ENCODE data around the gene TRIM5.
"Not testable (repeated sequence)": the region's sequence is repeated elsewhere in the genome, so short reads cannot be mapped to it uniquely, and the experiment has no call there.

Gene TRIM5, protein sequence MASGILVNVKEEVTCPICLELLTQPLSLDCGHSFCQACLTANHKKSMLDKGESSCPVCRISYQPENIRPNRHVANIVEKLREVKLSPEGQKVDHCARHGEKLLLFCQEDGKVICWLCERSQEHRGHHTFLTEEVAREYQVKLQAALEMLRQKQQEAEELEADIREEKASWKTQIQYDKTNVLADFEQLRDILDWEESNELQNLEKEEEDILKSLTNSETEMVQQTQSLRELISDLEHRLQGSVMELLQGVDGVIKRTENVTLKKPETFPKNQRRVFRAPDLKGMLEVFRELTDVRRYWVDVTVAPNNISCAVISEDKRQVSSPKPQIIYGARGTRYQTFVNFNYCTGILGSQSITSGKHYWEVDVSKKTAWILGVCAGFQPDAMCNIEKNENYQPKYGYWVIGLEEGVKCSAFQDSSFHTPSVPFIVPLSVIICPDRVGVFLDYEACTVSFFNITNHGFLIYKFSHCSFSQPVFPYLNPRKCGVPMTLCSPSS

DNA sequence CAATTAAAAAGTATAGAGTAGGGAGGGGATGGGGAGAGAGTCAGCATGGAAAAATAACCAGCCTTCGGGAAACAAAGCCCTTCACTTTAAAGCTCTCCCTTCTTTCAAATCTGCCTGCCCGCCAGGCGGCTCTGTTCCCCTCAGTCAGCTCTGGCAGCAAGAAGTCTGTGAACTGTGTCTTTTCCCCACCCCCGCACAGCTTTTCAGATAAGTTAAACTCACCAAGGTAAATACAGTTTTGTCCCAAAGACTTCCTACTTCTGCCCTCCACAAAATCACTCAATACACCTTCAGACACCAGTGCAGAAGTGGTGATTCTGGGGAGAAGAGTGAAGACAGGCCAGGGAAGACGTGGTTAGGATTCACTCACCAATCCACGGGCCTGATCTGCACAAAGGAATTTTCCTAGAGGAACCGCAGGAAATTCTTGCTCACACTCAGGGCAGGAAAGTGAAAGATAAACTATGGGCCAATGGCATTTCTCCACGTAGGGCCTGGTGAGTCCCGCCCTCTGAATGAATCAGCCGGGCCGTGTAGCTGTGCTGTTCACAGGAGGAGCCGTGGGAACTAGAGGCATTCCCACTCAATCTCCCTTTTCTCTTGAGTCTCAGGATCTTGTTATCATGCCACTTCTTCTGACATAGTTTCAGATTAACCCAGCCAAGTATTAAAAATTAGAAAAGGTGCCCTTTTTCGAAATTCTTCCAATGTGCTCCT is at the start of gene TRIM5:
Gene TRIM5 (minus strand): TSS at position 429 of the 717 bp plus-strand sequence. CDS start 4,897 bp downstream, outside the sequence.
- DNase-seq, result peak; percentile 94

DNA sequence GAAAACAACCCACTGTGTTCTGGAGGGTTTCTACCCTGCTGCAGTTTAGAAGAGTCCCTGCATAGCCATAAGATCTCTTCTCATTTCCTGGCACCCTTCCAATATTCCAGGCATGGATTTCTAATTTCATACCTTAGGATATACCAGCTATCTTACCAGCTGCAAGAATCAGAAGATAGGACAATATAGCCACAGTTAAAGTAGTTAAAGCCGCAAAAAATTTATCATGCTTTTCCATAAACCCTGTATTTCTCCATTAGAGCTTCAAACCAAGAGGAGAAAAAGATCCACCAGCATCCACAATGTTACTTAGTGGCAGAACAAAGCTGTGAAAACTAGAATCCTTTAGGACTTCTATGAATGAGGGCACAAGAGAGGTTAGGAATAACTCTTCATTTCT is 42.8 kb upstream of the TRIM5 start:
- DNase-seq, result no peak

DNA sequence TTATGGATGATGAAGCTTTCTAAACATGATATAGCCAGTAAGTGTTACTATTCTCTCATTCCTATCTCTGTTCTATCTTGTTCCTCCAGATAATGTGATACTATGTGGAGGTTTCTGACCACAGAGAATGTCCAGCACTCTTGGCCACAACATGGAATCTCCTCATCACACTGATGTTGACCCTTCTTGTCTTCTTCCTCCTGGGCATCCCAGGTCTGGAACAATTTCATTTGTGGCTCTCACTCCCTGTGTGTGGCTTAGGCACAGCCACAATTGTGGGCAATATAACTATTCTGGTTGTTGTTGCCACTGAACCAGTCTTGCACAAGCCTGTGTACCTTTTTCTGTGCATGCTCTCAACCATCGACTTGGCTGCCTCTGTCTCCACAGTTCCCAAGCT is 41.5 kb upstream of the TRIM5 start:
- no peak for DNase-seq

DNA sequence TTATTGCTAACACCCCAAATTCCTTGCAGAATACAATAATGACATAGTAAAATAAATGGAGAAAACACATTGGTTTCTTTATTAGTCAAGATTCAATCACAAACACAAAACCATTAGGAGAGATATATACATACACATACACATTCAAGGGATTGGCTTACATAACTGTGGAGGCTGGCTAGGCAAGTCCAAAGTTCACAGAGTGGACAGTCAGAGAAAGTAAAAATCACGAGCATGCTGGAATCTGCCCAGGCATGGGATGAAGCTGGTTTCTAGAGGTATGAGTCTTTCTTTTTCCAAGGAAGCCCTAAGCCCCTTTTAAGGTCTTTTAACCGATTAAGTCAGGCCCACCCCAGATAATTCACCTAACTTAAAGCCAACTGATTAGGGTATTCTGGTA is 37.7 kb upstream of the TRIM5 start:
- DNase-seq, result no peak

DNA sequence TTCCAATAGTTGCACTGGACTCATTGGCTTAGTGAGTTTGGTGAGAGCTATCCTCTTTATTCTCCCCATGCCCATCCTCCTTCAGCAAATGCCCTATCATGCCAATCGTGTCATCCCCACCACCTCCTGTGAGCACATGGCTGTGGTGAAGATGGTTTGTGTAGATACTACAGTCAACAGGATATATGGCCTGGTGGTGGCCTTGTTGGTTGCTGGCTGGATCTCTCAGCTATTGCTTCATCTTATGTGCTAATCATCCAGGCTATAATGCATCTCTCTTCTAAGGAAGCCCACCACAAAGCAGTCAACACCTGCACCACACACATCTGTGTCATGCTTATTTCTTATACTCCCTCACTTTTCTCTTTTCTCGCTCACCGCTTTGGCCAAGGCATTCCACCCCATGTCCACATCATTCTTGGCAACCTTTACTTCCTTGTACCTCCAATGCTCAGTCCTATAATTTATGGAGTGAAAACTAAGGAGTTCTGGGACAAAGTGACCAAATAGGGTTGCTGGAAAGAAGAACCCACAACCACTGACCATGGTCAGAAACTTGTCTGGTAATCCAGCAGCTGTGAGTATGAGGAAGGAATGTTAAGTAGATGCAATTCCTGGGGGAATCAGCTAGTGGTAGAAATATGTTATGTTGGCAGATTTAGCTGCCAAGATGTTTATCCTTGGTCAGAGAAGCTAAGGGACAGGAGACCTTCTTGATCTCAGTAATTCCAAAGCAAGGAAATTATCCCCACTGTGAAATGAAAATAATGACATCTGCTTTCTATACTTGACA is 35.0 kb upstream of the TRIM5 start:
- peak; percentile 71 for DNase-seq

DNA sequence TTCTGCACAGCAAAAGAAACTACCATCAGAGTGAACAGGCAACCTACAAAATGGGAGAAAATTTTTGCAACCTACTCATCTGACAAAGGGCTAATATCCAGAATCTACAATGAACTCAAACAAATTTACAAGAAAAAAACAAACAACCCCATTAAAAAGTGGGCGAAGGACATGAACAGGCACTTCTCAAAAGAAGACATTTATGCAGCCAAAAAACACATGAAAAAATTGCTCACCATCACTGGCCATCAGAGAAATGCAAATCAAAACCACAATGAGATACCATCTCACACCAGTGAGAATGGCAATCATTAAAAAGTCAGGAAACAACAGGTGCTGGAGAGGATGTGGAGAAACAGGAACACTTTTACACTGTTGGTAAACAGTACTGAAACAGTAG is 31.6 kb upstream of the TRIM5 start:
- DNase-seq, result not testable (repeated sequence)

DNA sequence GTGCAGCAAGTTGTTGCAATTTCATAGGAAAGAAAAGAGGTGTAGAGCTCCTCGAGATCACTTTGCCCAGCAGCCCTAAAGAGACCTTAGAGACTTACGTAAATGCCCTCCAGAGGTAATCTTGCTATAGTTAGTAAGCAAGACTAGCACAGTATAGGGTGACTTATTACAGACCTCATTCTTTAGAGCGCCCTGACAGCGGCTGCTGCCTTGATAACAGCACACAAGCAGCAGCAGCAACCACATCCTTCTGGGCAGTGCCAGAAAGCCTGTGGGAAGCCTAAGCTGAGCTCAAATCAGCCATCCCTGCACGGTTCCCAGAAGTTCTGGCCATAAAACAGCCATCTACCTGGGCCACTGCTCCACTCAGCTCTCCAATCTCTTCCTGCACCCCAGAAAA is 28.8 kb upstream of the TRIM5 start:
- peak; percentile 82 for DNase-seq

DNA sequence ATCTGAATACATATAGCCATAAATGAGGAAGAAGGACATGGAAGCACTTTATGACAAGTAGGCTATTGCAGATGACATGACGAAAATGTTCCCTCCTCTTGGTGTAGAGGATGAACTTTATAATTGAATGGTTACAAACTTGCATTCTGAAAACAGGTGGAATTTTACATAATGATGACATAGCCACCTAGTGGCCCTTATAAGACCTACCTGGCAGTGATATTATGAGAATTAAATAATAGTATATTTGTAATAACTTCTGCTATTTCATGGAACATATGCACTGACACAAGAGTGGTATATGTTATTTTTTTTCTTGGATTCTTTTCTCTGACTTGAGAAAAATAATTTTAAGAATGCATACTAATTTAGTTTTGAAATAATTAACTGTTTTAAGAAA is 27.6 kb upstream of the TRIM5 start:
- DNase-seq, result peak; percentile 71

DNA sequence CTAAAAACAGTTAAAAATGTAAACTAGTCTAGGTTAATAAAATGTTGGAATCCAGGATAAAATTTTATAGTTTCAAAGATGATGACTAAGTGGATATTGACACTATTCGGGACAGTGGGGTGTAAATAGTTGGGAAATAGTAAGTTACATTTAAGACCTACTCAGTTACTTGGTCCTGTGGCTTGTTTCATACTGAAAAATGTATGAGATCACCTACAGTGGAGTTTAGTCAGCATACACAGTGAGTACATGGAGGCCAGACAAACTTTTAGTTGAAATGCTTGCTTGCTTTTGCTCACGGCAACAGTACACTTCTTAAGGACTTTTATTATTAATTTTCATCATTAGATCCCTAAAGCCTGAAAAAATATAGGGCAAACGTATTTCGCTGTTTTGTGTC is 20.8 kb upstream of the TRIM5 start:
- DNase-seq, result no peak

DNA sequence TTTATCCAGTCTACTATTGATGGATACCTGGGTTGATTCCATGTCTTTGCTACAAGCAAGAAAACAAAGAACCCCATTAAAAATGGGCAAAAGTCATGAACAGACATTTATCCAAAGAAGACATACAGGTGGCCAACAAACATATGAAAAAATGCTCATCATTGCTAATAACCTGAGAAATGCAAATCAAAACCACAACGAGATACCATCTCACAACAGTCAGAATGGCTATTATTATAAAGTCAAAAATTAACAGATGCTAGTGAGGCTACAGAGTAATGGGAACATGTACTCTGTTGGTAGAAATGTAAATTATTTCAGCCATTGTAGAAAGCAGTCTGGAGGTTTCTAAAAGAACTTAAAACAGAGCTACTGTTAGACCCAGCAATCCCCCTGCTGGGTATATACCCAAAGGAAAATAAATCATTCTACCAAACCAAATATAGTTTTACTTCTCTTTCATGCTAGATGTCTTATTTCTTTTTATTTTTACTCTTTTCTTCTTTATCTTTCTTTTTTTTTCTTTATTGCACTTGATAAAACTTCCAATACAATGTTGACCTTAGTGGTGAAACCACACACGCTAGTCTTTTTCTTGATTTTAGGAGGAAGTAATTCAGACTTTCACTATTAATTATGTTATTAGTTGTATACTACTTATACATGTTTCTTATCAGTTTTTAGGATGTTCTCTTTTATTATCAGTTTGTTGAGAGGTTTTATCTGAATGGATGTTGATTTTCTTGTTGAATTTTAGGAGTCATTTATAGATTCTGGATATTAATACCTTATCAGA is 19.1 kb upstream of the TRIM5 start:
- DNase-seq, result no peak

DNA sequence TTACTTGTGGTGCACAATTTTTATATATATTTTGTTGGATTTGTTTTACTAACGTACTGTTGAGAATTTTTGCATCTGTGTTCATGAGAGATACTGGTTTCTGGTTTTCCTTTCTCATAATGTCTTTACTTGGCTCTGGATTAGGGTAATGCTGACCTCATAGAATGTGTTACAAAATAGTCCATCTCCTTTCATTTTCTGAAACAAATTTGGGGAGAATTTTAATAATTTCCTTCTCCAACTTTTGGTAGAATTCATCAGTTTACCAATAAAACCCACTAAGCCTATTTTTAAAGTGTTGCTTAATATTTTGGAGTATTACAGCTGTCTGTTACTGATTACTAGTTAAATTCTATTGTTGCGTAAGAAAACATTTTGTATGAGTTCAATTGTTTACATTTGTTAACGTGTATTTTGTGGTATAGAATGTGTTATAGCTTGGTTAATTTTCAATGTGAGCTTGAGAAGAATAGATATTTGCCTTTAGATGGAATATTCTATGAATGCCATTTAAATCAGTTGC is 16.2 kb upstream of the TRIM5 start:
- no peak for DNase-seq

DNA sequence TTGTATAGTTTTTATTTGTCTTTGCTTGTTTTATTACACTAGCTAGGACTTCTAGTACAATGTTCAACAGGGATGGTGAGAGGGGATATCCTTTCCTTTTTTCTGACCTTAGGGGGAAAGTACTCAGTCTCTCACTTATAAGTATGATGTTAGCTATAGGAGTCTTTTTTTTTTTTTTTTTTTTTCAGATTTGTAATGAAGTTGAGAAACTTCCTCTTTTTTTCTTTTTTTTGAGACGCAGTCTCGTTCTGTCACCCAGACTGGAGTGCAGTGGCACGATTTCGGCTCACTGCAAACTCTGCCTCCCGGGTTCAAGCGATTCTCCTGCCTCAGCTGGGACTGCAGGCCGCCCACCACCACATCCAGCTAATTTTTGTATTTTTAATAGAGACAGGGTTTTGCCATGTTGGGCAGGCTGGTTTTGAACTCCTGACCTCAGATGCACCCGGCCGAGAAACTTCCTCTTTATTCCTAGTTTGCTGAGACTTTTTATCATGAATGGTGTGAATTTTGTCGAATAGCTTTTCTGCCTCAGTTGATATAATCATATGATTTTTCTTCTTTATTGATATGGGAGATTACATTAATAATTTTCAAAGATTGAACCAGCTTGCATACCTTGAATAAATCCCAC is 15.7 kb upstream of the TRIM5 start:
- DNase-seq, result peak; percentile 28

DNA sequence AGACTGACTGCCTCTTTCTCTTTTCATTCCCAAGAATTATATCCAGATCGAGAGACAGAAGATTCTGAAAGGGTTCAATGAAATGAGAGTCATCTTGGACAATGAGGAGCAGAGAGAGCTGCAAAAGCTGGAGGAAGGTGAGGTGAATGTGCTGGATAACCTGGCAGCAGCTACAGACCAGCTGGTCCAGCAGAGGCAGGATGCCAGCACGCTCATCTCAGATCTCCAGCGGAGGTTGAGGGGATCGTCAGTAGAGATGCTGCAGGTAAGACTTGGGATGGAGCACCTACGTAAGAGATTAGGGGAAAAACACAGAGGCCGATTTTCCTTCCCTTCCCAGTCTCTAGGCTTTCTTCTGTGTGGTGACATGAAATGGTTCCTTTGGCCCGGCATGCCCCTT is 13.4 kb upstream of the TRIM5 start:
- DNase-seq, result no peak

DNA sequence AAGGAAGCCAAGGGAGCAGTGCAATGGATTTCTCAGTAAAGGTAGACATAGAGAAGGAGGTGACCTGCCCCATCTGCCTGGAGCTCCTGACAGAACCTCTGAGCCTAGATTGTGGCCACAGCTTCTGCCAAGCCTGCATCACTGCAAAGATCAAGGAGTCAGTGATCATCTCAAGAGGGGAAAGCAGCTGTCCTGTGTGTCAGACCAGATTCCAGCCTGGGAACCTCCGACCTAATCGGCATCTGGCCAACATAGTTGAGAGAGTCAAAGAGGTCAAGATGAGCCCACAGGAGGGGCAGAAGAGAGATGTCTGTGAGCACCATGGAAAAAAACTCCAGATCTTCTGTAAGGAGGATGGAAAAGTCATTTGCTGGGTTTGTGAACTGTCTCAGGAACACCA is 11.3 kb upstream of the TRIM5 start:
- no peak for DNase-seq

DNA sequence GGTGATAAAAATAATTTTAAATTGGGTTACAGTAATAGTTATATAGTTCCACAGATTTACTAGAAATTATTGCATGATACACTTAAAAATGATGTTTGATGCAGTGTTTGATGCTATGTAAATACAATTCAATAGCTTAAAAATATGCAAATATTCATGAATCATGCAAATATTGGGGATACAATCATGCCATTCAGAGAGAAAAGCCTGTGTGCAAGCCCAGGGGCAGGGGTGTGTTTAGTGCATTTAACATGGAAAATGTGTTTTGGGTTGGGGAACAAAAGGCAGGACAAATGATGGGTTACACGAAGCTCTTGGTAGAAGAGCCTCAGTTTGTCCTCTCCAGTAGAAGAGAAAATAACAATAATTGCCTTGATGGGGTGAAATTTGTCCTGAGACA is 10.7 kb upstream of the TRIM5 start:
- no peak for DNase-seq

DNA sequence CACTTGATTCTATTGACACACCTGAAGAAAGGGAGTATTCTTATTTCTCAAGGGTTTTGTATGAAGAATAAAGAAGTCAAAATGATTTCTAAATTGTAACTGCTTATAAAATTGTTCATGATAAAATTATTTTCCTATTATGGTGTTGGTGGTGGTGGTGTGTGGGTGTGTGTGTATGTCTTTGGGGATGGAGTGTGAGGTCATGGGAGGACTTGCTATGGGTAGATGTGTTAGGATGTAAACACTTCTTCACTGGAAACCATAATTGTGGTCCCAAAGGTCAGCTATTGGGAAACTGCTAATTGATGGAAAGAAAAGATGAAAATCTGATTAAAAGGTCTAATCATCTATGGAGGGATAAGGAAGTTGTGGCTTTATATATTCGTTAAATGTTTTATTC is 9.8 kb upstream of the TRIM5 start:
- DNase-seq, result no peak

DNA sequence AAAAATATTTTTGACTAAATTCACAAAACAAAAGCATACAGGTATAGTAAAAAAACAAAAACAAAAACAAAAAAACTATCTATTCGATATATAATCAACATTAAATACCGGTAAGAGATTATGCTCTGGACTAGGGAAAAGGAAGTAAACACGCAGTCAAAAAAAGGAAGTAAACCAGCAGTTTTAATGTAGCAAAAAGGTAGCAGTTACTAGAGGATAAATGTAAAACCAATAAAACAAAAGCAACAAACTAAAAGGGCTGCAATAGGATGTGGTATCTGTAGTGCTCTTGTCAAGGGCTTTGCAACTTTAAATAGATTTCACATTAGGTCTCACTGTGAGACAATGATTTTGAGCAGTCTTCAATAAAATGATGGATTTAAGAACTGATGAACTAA is 7.1 kb upstream of the TRIM5 start:
- peak; percentile 42 for DNase-seq

DNA sequence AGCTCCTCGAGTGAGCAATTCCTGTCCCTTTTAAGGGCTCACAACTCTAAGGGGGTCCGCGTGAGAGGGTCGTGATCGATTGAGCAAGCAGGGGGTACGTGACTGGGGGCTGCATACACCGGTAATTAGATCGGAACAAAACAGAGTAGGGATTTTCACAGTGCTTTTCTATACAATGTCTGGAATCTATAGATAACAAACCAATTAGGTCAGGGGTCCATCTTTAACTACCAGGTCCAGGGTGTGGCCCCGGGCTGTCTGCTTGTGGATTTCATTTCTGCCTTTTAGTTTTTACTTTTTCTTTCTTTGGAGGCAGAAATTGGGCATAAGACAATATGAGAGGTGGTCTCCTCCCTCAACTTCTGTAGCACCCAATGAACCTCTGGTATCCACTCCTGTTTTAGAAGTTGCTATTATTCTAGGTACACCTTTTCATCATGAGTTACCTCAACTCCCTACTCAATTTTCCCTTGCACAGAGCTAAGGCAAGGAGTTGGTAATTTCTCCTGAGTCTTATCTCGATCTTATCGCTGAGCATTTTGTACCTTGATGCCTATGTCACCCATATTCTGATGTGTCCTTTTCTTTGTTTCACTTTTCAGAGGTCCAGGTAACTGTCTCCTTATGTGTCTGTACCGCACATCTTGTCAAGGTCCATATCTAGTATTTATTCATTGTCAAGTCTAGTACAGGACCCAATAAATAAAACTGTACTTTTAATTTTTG is 6.5 kb upstream of the TRIM5 start:
- peak; percentile 45 for DNase-seq

DNA sequence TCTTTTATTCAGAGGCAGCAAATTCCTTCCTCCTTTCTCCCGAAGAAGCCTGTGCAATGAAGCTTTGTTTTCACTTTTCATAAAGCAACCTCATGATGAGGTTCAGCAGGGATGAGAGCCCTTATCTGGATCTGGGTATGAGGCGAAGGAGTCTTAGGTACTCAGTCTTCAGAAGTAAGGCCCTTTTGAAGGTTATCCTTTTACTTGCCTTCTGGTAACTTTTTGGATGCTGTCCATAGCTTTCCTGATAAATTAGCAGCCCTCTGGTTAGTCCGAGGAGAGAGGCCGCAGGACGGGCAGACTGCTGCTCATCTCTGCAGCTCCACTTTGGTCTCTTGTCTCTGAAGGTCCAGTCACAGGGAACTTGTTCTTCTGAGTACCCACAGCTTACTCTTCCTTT is 5.9 kb upstream of the TRIM5 start:
- peak; percentile 57 for DNase-seq

DNA sequence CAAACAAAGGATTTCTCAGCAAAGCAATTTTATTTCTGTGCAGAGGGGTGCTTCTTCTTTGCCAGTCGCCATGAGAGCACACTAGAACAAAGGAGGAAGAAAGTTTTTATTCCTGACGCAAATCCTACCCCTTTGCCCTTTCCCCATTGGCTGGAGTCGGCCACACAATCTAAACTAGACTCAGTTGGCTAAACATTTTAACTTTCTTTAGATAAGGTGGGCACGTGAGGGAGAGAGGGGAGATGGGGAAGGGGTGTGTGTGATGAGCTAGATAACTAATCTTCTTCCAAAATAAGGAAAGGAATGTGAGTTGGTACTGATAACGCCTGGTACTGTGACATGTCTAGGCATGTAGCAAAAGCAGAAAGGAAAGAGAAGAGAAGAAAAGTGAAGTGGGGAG is 5.3 kb upstream of the TRIM5 start:
- peak; percentile 69 for DNase-seq

DNA sequence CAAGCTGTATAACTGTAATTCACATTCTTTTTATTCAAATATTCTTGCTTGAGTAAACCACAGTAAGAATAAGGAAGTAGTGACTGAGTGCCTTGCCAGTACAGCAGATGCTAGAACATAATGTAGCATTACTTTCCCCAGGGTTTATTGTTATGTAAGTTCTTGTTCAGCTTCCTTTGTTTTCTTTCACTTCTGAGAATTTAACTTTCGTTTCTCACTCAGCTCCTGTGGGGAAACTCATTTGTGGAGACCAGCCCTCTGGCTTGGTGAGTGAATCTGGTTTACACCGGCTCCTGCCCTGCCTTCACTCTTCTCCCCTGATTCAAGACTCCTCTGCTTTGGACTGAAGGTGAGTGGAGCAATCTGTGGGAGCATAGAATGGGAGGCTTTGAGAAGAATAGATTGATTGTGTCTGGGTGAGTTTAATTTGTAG is 4.7 kb upstream of the TRIM5 start, which contains the start of gene TRIM22:
Gene TRIM22 (plus strand): TSS at position 240 of the 433 bp plus-strand sequence. CDS start 6,443 bp downstream, outside the sequence.
- DNase-seq, result peak; percentile 68
